GM12878 (cell line): ENCODE measurements around the gene SHB. TPM values are rescaled to one million over a fixed set of nuclear protein-coding genes. Genes with fewer than 3 reads are reported as not detected.

Experiments
- ATAC-seq: fragments of 200-7000 bp; cut with Tn5 transposase; 3 replicates; pipeline ENCODE4 v1.9.1; 2020; ENCODE audit warnings: mild to moderate bottlenecking, moderate library complexity
- BruUV-seq: library from RNA; stranded (reverse); fragments of 400-500 nt; replicated peaks from 2 replicates; lab custom pipeline; 2021; lab: Mats Ljungman, UMichigan
- CTCF ChIA-PET: fragments of 300-600 bp; sonication (Branson Sonifier 250); formaldehyde crosslinking; extraction: SDS; loops from one replicate; lab custom pipeline; 2021; ENCODE audit warnings: inconsistent platforms; lab: Yijun Ruan, JAX
- POLR2A ChIA-PET: fragments of 350-600 bp; formaldehyde crosslinking; extraction: SDS; loops from one replicate; lab custom pipeline; 2021; ENCODE audit warnings: inconsistent platforms; lab: Charles Lee
- RAD21 ChIA-PET: fragments of 300-600 bp; sonication (Branson Sonifier 250); formaldehyde crosslinking; loops from one replicate; lab custom pipeline; 2023; ENCODE audit warnings: antibody characterized with exemption; ENCODE audit not compliant: unreplicated experiment; lab: Charles Lee
- SMC1A ChIA-PET: fragments of 300-600 bp; sonication (Branson Sonifier 250); formaldehyde crosslinking; loops from one replicate; lab custom pipeline; 2023; ENCODE audit not compliant: unreplicated experiment, uncharacterized antibody; lab: Charles Lee
- DNase-seq: peaks from one replicate; pipeline ENCODE4 v3.0.0-alpha.2; 2011; ENCODE audit warnings: low read depth, low spot score
- FAIRE-seq: peaks from 3 replicates; lab custom pipeline; 2011; peaks lifted over from hg19 to GRCh38; lab: Jason Lieb, UNC
- H2AFZ ChIP-seq: 2 replicates; pipeline ENCODE4 v1.6.0; 2011; ENCODE audit warnings: low read depth, low read length, control low read depth; ENCODE audit not compliant: control insufficient read depth
- H3K27ac ChIP-seq: 2 replicates; pipeline ENCODE4 v1.5.1; 2011; ENCODE audit warnings: control low read depth; ENCODE audit not compliant: control insufficient read depth, insufficient read depth
- H3K27me3 ChIP-seq, 2 experiments: replicated peaks in 1 of 2; 2 replicates each; pipeline versions ENCODE4 v1.6.0 to v1.6.1; 2011; ENCODE audit warnings: low read length in 1 of 2; ENCODE audit not compliant: control insufficient read depth in 2 of 2, insufficient read depth in 2 of 2
- H3K36me3 ChIP-seq, 2 experiments: 2 replicates each; pipeline ENCODE4 v1.5.1; 2011; ENCODE audit warnings: low read length in 1 of 2; ENCODE audit not compliant: control insufficient read depth in 2 of 2, insufficient read depth in 2 of 2
- H3K4me1 ChIP-seq: 2 replicates; pipeline ENCODE4 v1.6.1; 2011; ENCODE audit warnings: mild to moderate bottlenecking, low read length, moderate library complexity, mixed read lengths; ENCODE audit not compliant: control insufficient read depth, insufficient read depth
- H3K4me2 ChIP-seq: 2 replicates; pipeline ENCODE4 v1.6.0; 2011; ENCODE audit warnings: control low read depth; ENCODE audit not compliant: control insufficient read depth, insufficient read depth
- H3K4me3 ChIP-seq: fragments of 200-600 bp; sonication (generic); 2 replicates; pipeline ENCODE4 v1.5.1; 2016
- H3K79me2 ChIP-seq: 2 replicates; pipeline ENCODE4 v1.6.0; 2011; ENCODE audit warnings: low read length; ENCODE audit not compliant: control insufficient read depth, insufficient read depth
- H3K9ac ChIP-seq: 2 replicates; pipeline ENCODE4 v1.8.0; 2011; ENCODE audit warnings: low read length, control low read depth, mixed read lengths; ENCODE audit not compliant: control insufficient read depth, insufficient read depth
- H3K9me3 ChIP-seq: replicated peaks from 3 replicates; pipeline ENCODE4 v1.5.1; 2011; ENCODE audit warnings: mild to moderate bottlenecking, low read length; ENCODE audit not compliant: control insufficient read depth, insufficient read depth
- H4K20me1 ChIP-seq: 2 replicates; pipeline ENCODE4 v1.6.0; 2011; ENCODE audit not compliant: control insufficient read depth, insufficient read depth
- BCL11A ChIP-seq: IDR thresholded peaks from 2 replicates; pipeline ENCODE4 v1.6.1; 2011; ENCODE audit warnings: low read depth, low read length
- IRF3 ChIP-seq: fragments of 450-650 bp; IDR thresholded peaks from 2 replicates; pipeline ENCODE4 v1.6.1; 2014; ENCODE audit warnings: mild to moderate bottlenecking
- KLF5 ChIP-seq: fragments of 450-650 bp; IDR thresholded peaks from 2 replicates; pipeline ENCODE4 v1.6.1; 2014; ENCODE audit warnings: mild to moderate bottlenecking; ENCODE audit not compliant: partially characterized antibody
- MEF2B ChIP-seq: fragments of 450-650 bp; IDR thresholded peaks from 2 replicates; pipeline ENCODE4 v1.6.1; 2018; ENCODE audit warnings: mild to moderate bottlenecking, moderate library complexity; ENCODE audit not compliant: partially characterized antibody, poor library complexity, severe bottlenecking
- NR2F1 ChIP-seq: fragments of 450-650 bp; conservative IDR thresholded peaks from 2 replicates; pipeline ENCODE4 v1.6.1; 2017; ENCODE audit warnings: mild to moderate bottlenecking
- RAD21 ChIP-seq: IDR thresholded peaks from 2 replicates; pipeline ENCODE4 v1.6.1; 2011; ENCODE audit warnings: mild to moderate bottlenecking, low read depth, low read length, moderate library complexity; ENCODE audit not compliant: insufficient read depth
- SUZ12 ChIP-seq: fragments of 200-600 bp; sonication (generic); IDR thresholded peaks from one replicate; pipeline ENCODE4 v1.6.1; 2018; ENCODE audit warnings: antibody characterized with exemption, mild to moderate bottlenecking; ENCODE audit not compliant: unreplicated experiment
- TCF12 ChIP-seq: IDR thresholded peaks from 2 replicates; pipeline ENCODE4 v1.6.1; 2011; ENCODE audit warnings: low read depth, mild to moderate bottlenecking, low read length
- ZNF592 ChIP-seq: fragments of 450-650 bp; IDR thresholded peaks from 2 replicates; pipeline ENCODE4 v1.6.1; 2017; ENCODE audit warnings: mild to moderate bottlenecking, moderate library complexity
- WGBS: methylation state at CpG from one replicate; pipeline ENCODE4 v1.1.6; 2016; ENCODE audit warnings: low lambda C conversion rate; ENCODE audit not compliant: insufficient replicate concordance, insufficient coverage; ENCODE audit errors: missing lambda C conversion rate; 5-methylcytosine and 5-hydroxymethylcytosine counted together
- in situ Hi-C: fragments of 300-500 bp; cut with MboI; formaldehyde crosslinking; loops from 9 replicates; pipeline ENCODE4 v1.14.3; 2018; ENCODE audit warnings: mixed read lengths
- intact Hi-C: fragments of 100-400 bp; cut with micrococcal nuclease; formaldehyde crosslinking; loops from one replicate; pipeline ENCODE4 v1.14.2; 2022; ENCODE audit not compliant: unreplicated experiment
- polyA plus RNA-seq, 11 experiments: library from polyadenylated mRNA; depleted of rRNA in 4 of 11; unstranded in 6 of 11; stranded (reverse) in 5 of 11; fragments of >200 nt; fragmentation: Nextera tagmentation in 4 of 11; fragmentation: Illumina TruSeq in 1 of 11; extraction: Ambion mirVana in 4 of 11; extraction: Trizol in 1 of 11; gene quantifications; 1 replicate in 1 of 11; 2 replicates in 10 of 11; pipeline versions ENCODE4 v1.2.1 to v1.2.3, GENCODE V29; 2011 to 2016; ENCODE audit warnings: inconsistent platforms in 2 of 11, missing spikeins in 2 of 11, low read depth in 1 of 11
- total RNA-seq, 4 experiments: library from RNA; depleted of rRNA in 3 of 4; stranded (reverse); fragments of >200 nt in 3 of 4; fragmentation: Illumina TruSeq in 1 of 4; extraction: Trizol in 1 of 4; gene quantifications; 2 replicates each; pipeline versions ENCODE4 v1.2.1 to v1.2.3, GENCODE V29; 2013 to 2021

The SHB gene
- total and polyA plus RNA-seq, 10 of the 15 experiments (the other 5 are each of a cell fraction or from before 2014, with no cell fraction given), result 0.29 to 6.2 (median 1.3) TPM

GRCh38 chr9:38018241-38018957 is 50.6 kb downstream of the SHB start:
- no peak for DNase-seq
- WGBS, result 62% methylated on average over 5 of the region's 5 CpGs
- in situ Hi-C loops (loop anchor here (25.0 kb wide), 1 partner anchor 531 kb away; the partner anchor contains the start of gene POLR1E), intact Hi-C loops (no loop called here)
- ChIA-PET SMC1A (no interaction called here), POLR2A (no interaction called here), RAD21 (interaction anchor here (0.7 to 1.0 kb wide), 2 partner anchors 19 to 26 kb away, joined by 3 read pairs; no protein-coding TSS in a partner anchor), CTCF (interaction anchor here (1.1 to 1.6 kb wide), 3 partner anchors 9 to 10 kb away, joined by 3 to 7 read pairs (median 3); no protein-coding TSS in a partner anchor)
- H3K4me3 ChIP-seq, result no peak overlapping the region
- no peak for FAIRE-seq
- ATAC-seq, result no peak
- no peak overlapping the region for H3K9ac ChIP-seq
- H3K9me3 ChIP-seq, result no peaks in the 10 kb centered on the region
- H3K36me3 ChIP-seq, result no peaks in the 10 kb centered on the region; a peak in 1 of 4 replicates
- H4K20me1 ChIP-seq, result no peaks in the 10 kb centered on the region
- no peak overlapping the region for H3K27ac ChIP-seq
- no peaks in the 10 kb centered on the region for H3K27me3 ChIP-seq
- no peak overlapping the region for H2AFZ ChIP-seq
- no peaks in the 10 kb centered on the region for H3K79me2 ChIP-seq
- no peak overlapping the region for H3K4me2 ChIP-seq
- no TSS peak for BruUV-seq
- TF ChIP-seq MEF2B (no peak), IRF3 (no peak), KLF5 (no peak), SUZ12 (no peak), NR2F1 (no peak), RAD21 (no peak), BCL11A (no peak), TCF12 (no peak), ZNF592 (no peak)
- H3K4me1 ChIP-seq, result no peaks in the 10 kb centered on the region
